Karpas-422 (cell line): ENCODE measurements around the gene CYP4F11. TPM values are rescaled to one million over a fixed set of nuclear protein-coding genes. Genes with fewer than 3 reads are reported as not detected.
"Not testable (repeated sequence)": the region's sequence is repeated elsewhere in the genome, so short reads cannot be mapped to it uniquely, and the experiment has no call there.

Experiments used
- DNase-seq: peaks from one replicate; pipeline ENCODE4 v3.0.0-alpha.2; 2015
- H2AFZ ChIP-seq: fragments of 200-600 bp; sonication (generic); 2 replicates; pipeline ENCODE4 v1.6.1; 2014; ENCODE audit warnings: antibody characterized with exemption, low read length, mixed read lengths
- H3K27ac ChIP-seq: fragments of 200-600 bp; sonication (generic); 2 replicates; pipeline ENCODE4 v1.5.1; 2014; ENCODE audit warnings: mild to moderate bottlenecking, low read length, moderate library complexity
- H3K27me3 ChIP-seq: fragments of 200-600 bp; sonication (generic); 2 replicates; pipeline ENCODE4 v1.6.1; 2014; ENCODE audit warnings: low read length, mixed read lengths
- H3K36me3 ChIP-seq: fragments of 200-600 bp; sonication (generic); 2 replicates; pipeline ENCODE4 v1.6.1; 2014; ENCODE audit warnings: low read length, mixed read lengths; ENCODE audit not compliant: insufficient read depth
- H3K4me1 ChIP-seq: fragments of 200-600 bp; sonication (generic); 2 replicates; pipeline ENCODE4 v1.6.1; 2014; ENCODE audit warnings: mild to moderate bottlenecking, low read length, mixed read lengths
- H3K4me2 ChIP-seq: fragments of 200-600 bp; sonication (generic); 2 replicates; pipeline ENCODE4 v1.6.1; 2014; ENCODE audit warnings: low read length, low read depth, mild to moderate bottlenecking; ENCODE audit not compliant: poor library complexity, severe bottlenecking
- H3K4me3 ChIP-seq: fragments of 200-600 bp; sonication (generic); 2 replicates; pipeline ENCODE4 v1.5.1; 2014; ENCODE audit warnings: mild to moderate bottlenecking, antibody characterized with exemption, low read length, mixed read lengths
- H3K79me2 ChIP-seq: fragments of 200-600 bp; sonication (generic); 2 replicates; pipeline ENCODE4 v1.6.1; 2014; ENCODE audit warnings: mild to moderate bottlenecking, low read length, mixed read lengths
- H3K9ac ChIP-seq: fragments of 200-600 bp; sonication (generic); 2 replicates; pipeline ENCODE4 v1.6.0; 2014; ENCODE audit warnings: low read length
- H3K9me2 ChIP-seq: fragments of 200-600 bp; sonication (generic), shearing (Covaris generic); replicated peaks from 2 replicates; pipeline ENCODE4 v1.6.0; 2014; ENCODE audit warnings: mild to moderate bottlenecking, low read length, moderate library complexity; ENCODE audit not compliant: insufficient read depth
- H3K9me3 ChIP-seq: fragments of 300-700, 200-600 bp; sonication (generic); 2 replicates; pipeline ENCODE4 v1.6.1; 2014; ENCODE audit warnings: low read length, mixed read lengths
- H4K20me1 ChIP-seq: fragments of 200-600 bp; sonication (generic); 2 replicates; pipeline ENCODE4 v1.6.1; 2014; ENCODE audit warnings: mild to moderate bottlenecking, antibody characterized with exemption, low read length, low read depth; ENCODE audit not compliant: insufficient read depth
- total RNA-seq: library from RNA; depleted of rRNA; stranded (reverse); fragments of >200 nt; shearing (Covaris generic); gene quantifications from 2 replicates; pipeline ENCODE4 v1.2.3, GENCODE V29; 2014; ENCODE audit warnings: low replicate concordance

CYP4F11 gene
- total RNA-seq, 1 experiment from 2014 or later, result not detected

GRCh38 chr19:15885919-15886318 lies 48.4 kb downstream of the CYP4F11 start:
- Histone ChIP-seq H4K20me1 (no peaks in the 10 kb centered on the region), H3K27ac (no peak overlapping the region), H3K79me2 (no peaks in the 10 kb centered on the region), H3K9me3 (no peaks in the 10 kb centered on the region), H3K27me3 (no peaks in the 10 kb centered on the region), H3K4me2 (no peak overlapping the region), H3K9me2 (no peaks in the 10 kb centered on the region), H3K36me3 (no peaks in the 10 kb centered on the region), H3K9ac (no peak overlapping the region), H2AFZ (no peak overlapping the region), H3K4me1 (no peaks in the 10 kb centered on the region), H3K4me3 (no peak overlapping the region)
- DNase-seq, result no peak

GRCh38 chr19:15885167-15885566 lies 49.2 kb downstream of the CYP4F11 start:
- H3K9ac ChIP-seq, result no peak overlapping the region
- H3K9me2 ChIP-seq, result no peaks in the 10 kb centered on the region
- H3K27ac ChIP-seq, result no peak overlapping the region
- H2AFZ ChIP-seq, result no peak overlapping the region
- no peak for DNase-seq
- no peaks in the 10 kb centered on the region for H3K79me2 ChIP-seq
- no peak overlapping the region for H3K4me3 ChIP-seq
- no peak overlapping the region for H3K4me2 ChIP-seq
- H3K9me3 ChIP-seq, result no peaks in the 10 kb centered on the region
- H3K36me3 ChIP-seq, result no peaks in the 10 kb centered on the region
- H3K27me3 ChIP-seq, result no peaks in the 10 kb centered on the region
- H3K4me1 ChIP-seq, result no peaks in the 10 kb centered on the region
- no peaks in the 10 kb centered on the region for H4K20me1 ChIP-seq

DNA sequence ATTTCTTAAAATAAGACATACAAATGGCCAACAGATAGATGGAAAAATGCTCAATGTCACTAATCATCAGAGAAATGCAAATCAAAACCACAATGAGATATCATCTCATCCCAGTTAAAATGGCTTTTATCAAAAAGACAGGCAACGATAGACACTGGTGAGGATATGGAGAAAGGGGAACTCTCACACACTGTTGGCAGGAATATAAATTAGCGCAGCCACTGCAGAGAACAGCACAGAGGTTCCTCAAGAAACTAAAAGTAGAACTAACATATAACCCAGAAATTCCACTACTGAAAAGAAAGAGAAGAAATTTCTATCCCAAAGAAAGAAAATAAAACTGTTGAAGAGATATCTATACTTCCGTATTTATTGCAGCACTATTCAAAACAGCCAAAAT lies 51.0 kb downstream of the CYP4F11 start:
- H3K27me3 ChIP-seq, H3K4me2 ChIP-seq, H3K9ac ChIP-seq, H3K9me2 ChIP-seq, H3K27ac ChIP-seq, DNase-seq, H4K20me1 ChIP-seq, H3K79me2 ChIP-seq, H2AFZ ChIP-seq, H3K4me3 ChIP-seq, H3K4me1 ChIP-seq, H3K36me3 ChIP-seq, H3K9me3 ChIP-seq: not testable (repeated sequence)

DNA sequence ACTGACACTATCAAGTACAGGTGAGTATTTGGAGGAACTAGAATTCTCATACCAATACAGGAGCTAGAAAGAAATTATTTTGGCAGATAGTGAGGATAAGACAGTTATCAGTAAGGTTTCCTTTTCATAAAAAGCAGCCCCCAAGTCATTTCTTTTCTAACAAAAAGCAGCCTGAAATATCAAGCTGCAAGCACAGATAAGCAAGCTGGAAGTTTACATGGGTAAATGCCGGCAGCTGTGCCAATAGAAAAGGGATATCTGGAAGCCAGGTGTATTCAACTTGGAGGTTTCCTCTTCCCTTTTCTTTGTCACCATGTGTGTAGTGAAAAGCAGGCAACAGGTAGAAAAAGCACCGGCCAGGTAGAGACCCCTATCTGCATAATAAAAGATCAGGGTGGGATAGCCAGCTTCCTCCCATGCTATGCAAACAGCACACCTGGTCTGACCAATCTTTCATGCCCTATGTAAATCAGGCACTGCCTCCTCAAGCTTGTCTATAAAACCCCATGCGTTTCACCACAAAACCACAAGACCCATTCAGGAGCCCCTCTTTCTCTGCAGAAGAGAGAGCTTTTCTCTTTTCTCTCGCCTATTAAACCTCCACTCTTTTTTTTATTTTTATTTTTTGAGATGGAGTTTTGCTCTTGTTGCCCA lies 59.4 kb downstream of the CYP4F11 start:
- no peak overlapping the region for H3K27ac ChIP-seq
- no peaks in the 10 kb centered on the region for H3K27me3 ChIP-seq
- H3K9me3 ChIP-seq, result no peaks in the 10 kb centered on the region
- H3K4me1 ChIP-seq, result peaks cover 7% of the 10 kb centered on the region
- DNase-seq, result no peak
- no peak overlapping the region for H2AFZ ChIP-seq
- H3K79me2 ChIP-seq, result no peaks in the 10 kb centered on the region
- H4K20me1 ChIP-seq, result no peaks in the 10 kb centered on the region
- H3K36me3 ChIP-seq, result no peaks in the 10 kb centered on the region
- no peaks in the 10 kb centered on the region for H3K9me2 ChIP-seq
- no peak overlapping the region for H3K4me3 ChIP-seq
- H3K9ac ChIP-seq, result no peak overlapping the region
- H3K4me2 ChIP-seq, result no peak overlapping the region

GRCh38 chr19:15873771-15874170 lies 60.6 kb downstream of the CYP4F11 start:
- not testable (repeated sequence) for H3K79me2 ChIP-seq, H3K36me3 ChIP-seq, H3K9me2 ChIP-seq, H3K4me2 ChIP-seq, H3K27ac ChIP-seq, H4K20me1 ChIP-seq, H2AFZ ChIP-seq, H3K9ac ChIP-seq, H3K4me3 ChIP-seq, H3K4me1 ChIP-seq, H3K27me3 ChIP-seq, DNase-seq, H3K9me3 ChIP-seq

- Histone ChIP-seq H4K20me1 (no peaks in the 10 kb centered on the region), H3K4me1 (peaks cover 7% of the 10 kb centered on the region), H3K4me3 (peak overlapping the region; percentile 22; the same call in 1 of the 2 replicates), H3K27ac (no peak overlapping the region), H3K36me3 (no peaks in the 10 kb centered on the region), H2AFZ (peak overlapping the region; percentile 97), H3K9me2 (no peaks in the 10 kb centered on the region), H3K27me3 (no peaks in the 10 kb centered on the region), H3K9ac (peak overlapping the region; percentile 33; the same call in 1 of the 2 replicates), H3K79me2 (no peaks in the 10 kb centered on the region), H3K9me3 (no peaks in the 10 kb centered on the region), H3K4me2 (peak overlapping the region; percentile 64)
- DNase-seq, result peak; percentile 62
Measured at GRCh38 chr19:15871570-15871969, 62.8 kb downstream of the CYP4F11 start.

DNA sequence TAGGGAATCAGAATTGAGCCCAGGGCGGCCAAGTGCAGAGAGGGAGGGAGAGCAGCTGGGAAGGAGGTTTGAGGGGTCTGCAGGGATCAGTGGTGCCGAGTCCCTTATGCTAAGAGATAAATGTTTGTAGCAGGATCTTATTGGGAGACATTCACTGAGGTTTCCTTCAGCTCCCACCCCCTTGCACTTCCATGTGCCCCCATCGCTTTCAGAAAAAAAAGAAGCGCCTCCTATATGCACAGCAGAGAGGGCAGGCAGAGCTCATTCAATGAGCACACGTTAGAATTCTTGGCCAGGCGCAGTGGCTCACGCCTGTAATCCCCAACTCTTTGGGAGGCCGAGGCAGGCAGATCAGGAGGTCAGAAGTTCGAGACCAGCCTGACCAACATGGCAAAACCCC lies 64.5 kb downstream of the CYP4F11 start:
- Histone ChIP-seq H3K4me2 (no peak overlapping the region), H3K27ac (no peak overlapping the region), H2AFZ (no peak overlapping the region), H3K4me1 (peaks cover 7% of the 10 kb centered on the region), H3K36me3 (no peaks in the 10 kb centered on the region), H3K79me2 (no peaks in the 10 kb centered on the region), H3K27me3 (no peaks in the 10 kb centered on the region), H3K9ac (no peak overlapping the region), H3K9me2 (no peaks in the 10 kb centered on the region), H3K4me3 (no peak overlapping the region), H3K9me3 (no peaks in the 10 kb centered on the region), H4K20me1 (no peaks in the 10 kb centered on the region)
- no peak for DNase-seq

GRCh38 chr19:15869109-15869555 lies 65.2 kb downstream of the CYP4F11 start:
- Histone ChIP-seq H4K20me1 (no peaks in the 10 kb centered on the region), H3K9me2 (no peaks in the 10 kb centered on the region), H3K9me3 (no peaks in the 10 kb centered on the region), H3K4me3 (no peak overlapping the region), H3K36me3 (no peaks in the 10 kb centered on the region), H3K27ac (no peak overlapping the region), H3K4me2 (no peak overlapping the region), H3K27me3 (no peaks in the 10 kb centered on the region), H3K79me2 (no peaks in the 10 kb centered on the region), H3K9ac (no peak overlapping the region), H2AFZ (no peak overlapping the region), H3K4me1 (peaks cover 7% of the 10 kb centered on the region)
- peak; percentile 44 for DNase-seq
